ENCODE results near the gene H6PD.
A peak's percentile ranks its signal among the peaks of the same experiment; 100 is the strongest.

H6PD gene

DNA sequence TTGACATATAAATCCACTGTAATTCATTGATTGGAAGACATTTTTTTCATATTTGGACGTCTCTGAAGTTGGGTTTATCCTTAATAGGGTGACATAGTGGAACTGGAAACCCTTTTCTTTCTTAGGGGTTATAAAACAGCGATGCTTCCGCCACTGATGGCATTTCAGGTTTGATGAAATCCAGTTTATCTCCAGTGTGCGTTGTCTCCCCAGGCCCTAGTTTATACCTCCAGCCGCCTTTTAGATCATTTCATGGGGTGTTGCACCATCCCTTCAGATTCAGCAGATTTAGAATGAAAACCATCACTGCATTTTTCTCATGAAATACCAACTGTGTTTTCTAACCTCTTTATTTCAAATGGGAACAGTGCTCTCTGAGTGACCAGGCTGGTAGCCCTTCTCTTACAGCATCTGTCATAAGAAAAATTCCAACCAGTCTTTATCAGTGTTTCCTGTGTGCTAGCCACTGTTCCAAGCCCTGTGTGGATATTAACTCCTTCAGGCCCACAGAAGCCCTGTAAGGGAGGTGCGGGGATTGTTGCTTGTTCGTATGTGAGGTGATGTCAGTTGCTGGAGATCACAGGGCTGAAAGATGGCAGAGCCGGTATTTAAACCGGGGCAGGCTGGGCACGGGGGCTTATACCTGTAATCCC is 19.0 kb downstream of the H6PD start:
- no peak overlapping the region for H3K4me3 ChIP-seq (replicated peaks in 1 of 2; ENCODE audit: low read depth in 2 of 2, low read length in 2 of 2)
- peak in 1 of 2 donors; percentile 77 for DNase-seq (ENCODE audit: low read depth in 2 of 2)
- TF ChIP-seq, protein P1, sequence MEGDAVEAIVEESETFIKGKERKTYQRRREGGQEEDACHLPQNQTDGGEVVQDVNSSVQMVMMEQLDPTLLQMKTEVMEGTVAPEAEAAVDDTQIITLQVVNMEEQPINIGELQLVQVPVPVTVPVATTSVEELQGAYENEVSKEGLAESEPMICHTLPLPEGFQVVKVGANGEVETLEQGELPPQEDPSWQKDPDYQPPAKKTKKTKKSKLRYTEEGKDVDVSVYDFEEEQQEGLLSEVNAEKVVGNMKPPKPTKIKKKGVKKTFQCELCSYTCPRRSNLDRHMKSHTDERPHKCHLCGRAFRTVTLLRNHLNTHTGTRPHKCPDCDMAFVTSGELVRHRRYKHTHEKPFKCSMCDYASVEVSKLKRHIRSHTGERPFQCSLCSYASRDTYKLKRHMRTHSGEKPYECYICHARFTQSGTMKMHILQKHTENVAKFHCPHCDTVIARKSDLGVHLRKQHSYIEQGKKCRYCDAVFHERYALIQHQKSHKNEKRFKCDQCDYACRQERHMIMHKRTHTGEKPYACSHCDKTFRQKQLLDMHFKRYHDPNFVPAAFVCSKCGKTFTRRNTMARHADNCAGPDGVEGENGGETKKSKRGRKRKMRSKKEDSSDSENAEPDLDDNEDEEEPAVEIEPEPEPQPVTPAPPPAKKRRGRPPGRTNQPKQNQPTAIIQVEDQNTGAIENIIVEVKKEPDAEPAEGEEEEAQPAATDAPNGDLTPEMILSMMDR (IDR thresholded peaks at IDR 0.05; ENCODE audit: low read depth, low read length): no peak

- DNase-seq (ENCODE audit: low read depth in 2 of 2): no peak
- no peak overlapping the region for H3K4me3 ChIP-seq (replicated peaks in 1 of 2; ENCODE audit: low read depth in 2 of 2, low read length in 2 of 2)
- TF ChIP-seq, protein P1 (IDR thresholded peaks at IDR 0.05; ENCODE audit: low read depth, low read length): no peak
These were observed 21.8 kb downstream of the H6PD start for GRCh38 chr1:9256332-9256731.

DNA sequence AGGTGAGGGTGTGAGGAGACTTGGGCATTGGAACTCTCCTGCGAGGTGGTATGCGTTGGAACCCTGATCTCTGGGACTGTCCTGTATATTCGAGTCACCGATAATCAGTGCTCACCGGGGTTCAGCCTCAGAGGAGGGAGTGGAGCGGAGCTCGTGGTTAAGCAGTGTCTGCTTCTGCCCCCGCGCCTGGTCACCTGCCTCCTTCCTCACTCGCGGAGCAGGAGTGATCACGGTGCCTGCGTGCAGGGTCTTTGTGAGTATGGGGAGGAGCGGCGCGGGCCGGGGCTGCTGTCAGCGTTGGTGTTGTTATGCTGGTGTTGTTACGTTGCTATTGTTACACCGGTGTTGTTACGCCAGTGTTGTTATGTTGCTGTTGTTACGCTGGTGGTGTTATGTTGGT is 23.3 kb downstream of the H6PD start:
- TF ChIP-seq, protein P1 (IDR thresholded peaks at IDR 0.05; ENCODE audit: low read depth, low read length): no peak
- H3K4me3 ChIP-seq (replicated peaks in 1 of 2; ENCODE audit: low read depth in 2 of 2, low read length in 2 of 2): no peak overlapping the region
- no peak for DNase-seq (ENCODE audit: low read depth in 2 of 2)

DNA sequence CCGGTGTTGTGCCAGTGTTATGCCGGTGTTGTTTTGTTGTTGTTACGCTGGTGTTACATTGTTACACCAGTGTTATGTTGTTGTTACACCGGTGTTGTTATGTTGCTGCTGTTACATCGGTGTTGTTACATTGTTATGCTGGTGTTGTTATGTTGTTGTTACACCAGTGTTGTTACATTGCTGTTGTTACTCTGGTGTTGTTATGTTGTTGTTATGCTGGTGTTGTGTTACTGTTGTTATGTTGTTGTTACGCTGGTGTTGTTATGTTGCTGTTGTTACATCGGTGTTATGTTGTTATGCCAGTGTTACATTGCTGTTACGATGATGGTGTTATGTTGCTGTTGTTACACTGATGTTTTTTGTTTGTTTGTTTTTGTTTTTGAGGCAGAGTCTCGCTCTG is 24.1 kb downstream of the H6PD start:
- DNase-seq (ENCODE audit: low read depth in 2 of 2): no peak
- TF ChIP-seq, protein P1 (IDR thresholded peaks at IDR 0.05; ENCODE audit: low read depth, low read length): no peak
- H3K4me3 ChIP-seq (replicated peaks in 1 of 2; ENCODE audit: low read depth in 2 of 2, low read length in 2 of 2): no peak overlapping the region

- peak in 1 of 2 donors; percentile 41 for DNase-seq (ENCODE audit: low read depth in 2 of 2)
- H3K4me3 ChIP-seq (replicated peaks in 1 of 2; ENCODE audit: low read depth in 2 of 2, low read length in 2 of 2): no peak overlapping the region
- TF ChIP-seq, protein P1 (IDR thresholded peaks at IDR 0.05; ENCODE audit: low read depth, low read length): no peak
These were observed 25.6 kb downstream of the H6PD start for GRCh38 chr1:9260059-9260766.

DNA sequence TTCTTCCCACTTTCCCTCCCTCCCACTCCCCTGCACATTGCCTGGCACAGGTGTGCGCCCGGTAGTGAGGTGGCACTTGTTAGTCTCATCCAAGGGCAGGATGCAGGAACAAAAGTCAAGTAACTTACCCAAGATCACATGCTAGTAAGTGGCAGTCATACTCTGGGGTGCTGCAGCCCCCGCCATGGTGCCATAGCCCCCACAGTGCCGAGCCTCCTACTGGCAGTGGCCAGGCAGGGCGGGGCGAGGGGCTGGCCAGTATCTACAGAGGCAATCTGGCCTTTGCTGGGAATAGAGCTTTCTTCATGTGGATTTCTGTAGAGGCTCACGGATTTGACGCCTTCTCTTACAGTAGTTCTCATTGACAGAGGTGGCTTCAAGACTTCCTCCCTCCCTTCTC is 26.9 kb downstream of the H6PD start:
- DNase-seq (ENCODE audit: low read depth in 2 of 2): no peak
- TF ChIP-seq, protein P1 (IDR thresholded peaks at IDR 0.05; ENCODE audit: low read depth, low read length): no peak
- no peak overlapping the region for H3K4me3 ChIP-seq (replicated peaks in 1 of 2; ENCODE audit: low read depth in 2 of 2, low read length in 2 of 2)

Measured in cardiac fibroblast (primary cell).